ENCODE measurements around the gene TMEM259.

DNA sequence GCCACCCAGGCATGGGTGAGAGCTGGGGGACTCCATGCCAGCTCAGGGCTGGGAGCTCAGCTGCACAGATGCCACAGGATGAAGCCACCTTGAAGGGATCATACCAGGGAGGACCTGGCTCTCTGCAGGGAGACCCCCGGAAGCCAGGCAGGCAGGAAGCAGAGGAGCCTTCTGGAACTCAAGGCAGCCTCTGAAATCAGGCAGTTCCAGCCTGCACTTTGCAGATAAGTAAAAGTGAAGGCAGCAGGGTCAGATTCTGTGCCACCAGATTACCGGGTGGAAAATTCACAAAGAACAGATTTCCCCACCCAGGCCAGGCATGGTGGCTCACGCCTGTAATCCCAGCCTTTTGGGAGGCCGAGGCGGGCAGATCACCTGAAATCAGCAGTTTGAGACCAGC, 2.5 kb downstream of the TMEM259 start:
- TF ChIP-seq, protein P1, sequence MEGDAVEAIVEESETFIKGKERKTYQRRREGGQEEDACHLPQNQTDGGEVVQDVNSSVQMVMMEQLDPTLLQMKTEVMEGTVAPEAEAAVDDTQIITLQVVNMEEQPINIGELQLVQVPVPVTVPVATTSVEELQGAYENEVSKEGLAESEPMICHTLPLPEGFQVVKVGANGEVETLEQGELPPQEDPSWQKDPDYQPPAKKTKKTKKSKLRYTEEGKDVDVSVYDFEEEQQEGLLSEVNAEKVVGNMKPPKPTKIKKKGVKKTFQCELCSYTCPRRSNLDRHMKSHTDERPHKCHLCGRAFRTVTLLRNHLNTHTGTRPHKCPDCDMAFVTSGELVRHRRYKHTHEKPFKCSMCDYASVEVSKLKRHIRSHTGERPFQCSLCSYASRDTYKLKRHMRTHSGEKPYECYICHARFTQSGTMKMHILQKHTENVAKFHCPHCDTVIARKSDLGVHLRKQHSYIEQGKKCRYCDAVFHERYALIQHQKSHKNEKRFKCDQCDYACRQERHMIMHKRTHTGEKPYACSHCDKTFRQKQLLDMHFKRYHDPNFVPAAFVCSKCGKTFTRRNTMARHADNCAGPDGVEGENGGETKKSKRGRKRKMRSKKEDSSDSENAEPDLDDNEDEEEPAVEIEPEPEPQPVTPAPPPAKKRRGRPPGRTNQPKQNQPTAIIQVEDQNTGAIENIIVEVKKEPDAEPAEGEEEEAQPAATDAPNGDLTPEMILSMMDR (conservative IDR thresholded peaks at IDR 0.05): no peak
- TF ChIP-seq EZH2 (IDR thresholded peaks at IDR 0.05; ENCODE audit: low read depth): no peak
